IMR-90 (cell line): ENCODE measurements around the gene PLEKHG4. TPM values are rescaled to one million over a fixed set of nuclear protein-coding genes. Genes with fewer than 3 reads are reported as not detected.

Source experiments
- ATAC-seq: fragments of 200-7000 bp; cut with Tn5 transposase; 2 replicates; pipeline ENCODE4 v1.9.1; 2020; ENCODE audit warnings: low read depth, mild to moderate bottlenecking, moderate library complexity
- BruUV-seq: library from RNA; stranded (reverse); fragments of 400-500 nt; replicated peaks from 2 replicates; lab custom pipeline; 2021; lab: Mats Ljungman, UMichigan
- CTCF ChIA-PET: fragments of 300-600 bp; formaldehyde crosslinking; extraction: SDS; loops from one replicate; lab custom pipeline; 2021; ENCODE audit warnings: antibody characterized with exemption; lab: Yijun Ruan, JAX
- POLR2A ChIA-PET: fragments of 300-600 bp; sonication (Branson Sonifier 250); formaldehyde crosslinking; loops from one replicate; lab custom pipeline; 2022; ENCODE audit warnings: antibody characterized with exemption; ENCODE audit not compliant: unreplicated experiment; lab: Charles Lee
- DNase-seq: peaks from one replicate; pipeline ENCODE4 v3.0.0; 2013
- H2AFZ ChIP-seq: replicated peaks from 2 replicates; pipeline ENCODE3; 2013; ENCODE audit warnings: low read length, mild to moderate bottlenecking; ENCODE audit not compliant: poor library complexity
- H2AK5ac ChIP-seq: 2 replicates; pipeline ENCODE4 v1.6.1; 2013; ENCODE audit warnings: low read depth, low read length, inconsistent platforms
- H2AK9ac ChIP-seq: replicated peaks from 2 replicates; pipeline ENCODE3; 2013; ENCODE audit warnings: mild to moderate bottlenecking, low read depth, low read length, moderate library complexity; ENCODE audit not compliant: poor library complexity
- H2BK120ac ChIP-seq: 2 replicates; pipeline ENCODE4 v1.6.1; 2013; ENCODE audit warnings: low read depth, low read length, inconsistent platforms
- H2BK15ac ChIP-seq: 3 replicates; pipeline ENCODE4 v1.6.1; 2013; ENCODE audit warnings: low read depth, low read length, inconsistent platforms
- H2BK20ac ChIP-seq: 2 replicates; pipeline ENCODE4 v1.6.1; 2013; ENCODE audit warnings: low read depth, mild to moderate bottlenecking, inconsistent platforms, low read length, moderate library complexity
- H2BK5ac ChIP-seq: 2 replicates; pipeline ENCODE4 v1.6.1; 2013; ENCODE audit warnings: mild to moderate bottlenecking, low read depth, low read length, inconsistent platforms; ENCODE audit not compliant: poor library complexity, severe bottlenecking
- H3K14ac ChIP-seq: replicated peaks from 2 replicates; pipeline ENCODE4 v1.6.1; 2013; ENCODE audit warnings: low read depth, low read length, inconsistent platforms
- H3K18ac ChIP-seq: 2 replicates; pipeline ENCODE4 v1.6.1; 2013; ENCODE audit warnings: low read depth, low read length, control low read depth
- H3K23ac ChIP-seq: 2 replicates; pipeline ENCODE4 v1.6.1; 2013; ENCODE audit warnings: low read depth, low read length, inconsistent platforms
- H3K27ac ChIP-seq: 2 replicates; pipeline ENCODE4 v1.5.1; 2013; ENCODE audit warnings: mild to moderate bottlenecking, control low read depth, low read length; ENCODE audit not compliant: insufficient read depth
- H3K27me3 ChIP-seq: 2 replicates; pipeline ENCODE4 v1.6.1; 2013; ENCODE audit warnings: low read length; ENCODE audit not compliant: control insufficient read depth, insufficient read depth
- H3K36me3 ChIP-seq: 2 replicates; pipeline ENCODE4 v1.6.1; 2013; ENCODE audit warnings: low read length, mixed read lengths; ENCODE audit not compliant: control insufficient read depth, insufficient read depth
- H3K4ac ChIP-seq: 2 replicates; pipeline ENCODE4 v1.6.1; 2013; ENCODE audit warnings: low read depth, low read length, inconsistent platforms
- H3K4me1 ChIP-seq: 2 replicates; pipeline ENCODE4 v1.6.1; 2013; ENCODE audit warnings: low read length, mixed read lengths; ENCODE audit not compliant: control insufficient read depth, insufficient read depth
- H3K4me2 ChIP-seq: 2 replicates; pipeline ENCODE4 v1.6.1; 2013; ENCODE audit warnings: low read depth, mild to moderate bottlenecking, control low read depth, low read length, moderate library complexity
- H3K4me3 ChIP-seq: 2 replicates; pipeline ENCODE4 v1.5.1; 2013; ENCODE audit warnings: low read depth, mild to moderate bottlenecking, control low read depth, low read length, moderate library complexity; ENCODE audit not compliant: insufficient read depth
- H3K56ac ChIP-seq: 2 replicates; pipeline ENCODE4 v1.6.1; 2013; ENCODE audit warnings: low read length, inconsistent platforms; ENCODE audit not compliant: insufficient read depth; ENCODE audit errors: extremely low read depth
- H3K79me1 ChIP-seq, 2 experiments: 2 replicates each; pipeline ENCODE4 v1.6.1; 2013; ENCODE audit warnings: low read length in 2 of 2, inconsistent platforms in 1 of 2, low read depth in 1 of 2
- H3K9ac ChIP-seq: 2 replicates; pipeline ENCODE4 v1.6.1; 2013; ENCODE audit warnings: low read depth, low read length, control low read depth
- H3K9me1 ChIP-seq: 2 replicates; pipeline ENCODE4 v1.6.1; 2013; ENCODE audit warnings: low read length, inconsistent platforms; ENCODE audit not compliant: insufficient read depth
- H3K9me3 ChIP-seq: 2 replicates; pipeline ENCODE4 v1.6.1; 2013; ENCODE audit warnings: low read length; ENCODE audit not compliant: control insufficient read depth, insufficient read depth
- H4K20me1 ChIP-seq: 2 replicates; pipeline ENCODE4 v1.6.1; 2013; ENCODE audit warnings: low read length, inconsistent platforms; ENCODE audit not compliant: insufficient read depth
- H4K5ac ChIP-seq: 2 replicates; pipeline ENCODE4 v1.6.1; 2013; ENCODE audit warnings: mild to moderate bottlenecking, low read depth, low read length, control low read depth
- H4K8ac ChIP-seq, 2 experiments: 2 replicates each; pipeline ENCODE4 v1.6.1; 2013; ENCODE audit warnings: low read depth in 2 of 2, low read length in 2 of 2, control low read depth in 1 of 2, inconsistent platforms in 1 of 2
- H4K91ac ChIP-seq: 2 replicates; pipeline ENCODE4 v1.6.1; 2013; ENCODE audit warnings: low read depth, low read length, inconsistent platforms; ENCODE audit not compliant: insufficient read depth
- BHLHE40 ChIP-seq: fragments of 150-350 bp; IDR thresholded peaks from 2 replicates; pipeline ENCODE4 v1.6.1; 2016; ENCODE audit warnings: mild to moderate bottlenecking, low read depth, low read length
- CHD1 ChIP-seq: IDR thresholded peaks from 2 replicates; pipeline ENCODE4 v1.6.1; 2012; ENCODE audit warnings: low read depth, low read length, improper control_type of control experiment
- CTCF ChIP-seq: conservative IDR thresholded peaks from 2 replicates; pipeline ENCODE4 v1.5.1; 2012; ENCODE audit warnings: mild to moderate bottlenecking, low read depth, low read length, improper control_type of control experiment
- ELK1 ChIP-seq: fragments of 150-350 bp; IDR thresholded peaks from 2 replicates; pipeline ENCODE4 v1.6.1; 2016; ENCODE audit warnings: low read depth, mild to moderate bottlenecking, low read length, moderate library complexity, borderline replicate concordance
- FOS ChIP-seq: fragments of 150-350 bp; IDR thresholded peaks from 2 replicates; pipeline ENCODE4 v1.6.1; 2016; ENCODE audit warnings: low read depth, low read length
- MXI1 ChIP-seq: IDR thresholded peaks from 2 replicates; pipeline ENCODE4 v1.6.1; 2012; ENCODE audit warnings: low read depth, mild to moderate bottlenecking, low read length, moderate library complexity, borderline replicate concordance
- POLR2A ChIP-seq: IDR thresholded peaks from 2 replicates; pipeline ENCODE4 v1.6.1; 2012; ENCODE audit warnings: mild to moderate bottlenecking, low read depth, low read length
- RCOR1 ChIP-seq: IDR thresholded peaks from 2 replicates; pipeline ENCODE4 v1.6.1; 2012; ENCODE audit warnings: mild to moderate bottlenecking, low read length, improper control_type of control experiment; ENCODE audit not compliant: insufficient replicate concordance
- RFX5 ChIP-seq: IDR thresholded peaks from 2 replicates; pipeline ENCODE4 v1.8.0; 2012; ENCODE audit warnings: low read depth, mild to moderate bottlenecking, low read length, moderate library complexity
- USF2 ChIP-seq: fragments of 150-350 bp; IDR thresholded peaks from 2 replicates; pipeline ENCODE4 v1.6.1; 2017; ENCODE audit warnings: mild to moderate bottlenecking, antibody characterized with exemption, low read length, low read depth
- WGBS, 2 experiments: methylation state at CpG; one replicate each; pipeline versions ENCODE4 v1.1.5 to v1.1.7; 2013; ENCODE audit warnings: missing lambda C conversion rate in 2 of 2; ENCODE audit not compliant: insufficient read length in 1 of 2; ENCODE audit errors: extremely low coverage in 2 of 2; 5-methylcytosine and 5-hydroxymethylcytosine counted together
- dilution Hi-C: fragments of 300-500 bp; cut with HindIII; formaldehyde crosslinking; loops from one replicate; pipeline ENCODE4 v1.14.3; 2018; ENCODE audit warnings: low sequenced_read_pairs; ENCODE audit not compliant: unreplicated experiment
- in situ Hi-C: fragments of 300-500 bp; cut with MboI; formaldehyde crosslinking; loops from 3 replicates; pipeline ENCODE4 v1.14.3; 2019; ENCODE audit warnings: low sequenced_read_pairs, inconsistent platforms, mixed read lengths
- intact Hi-C: fragments of 100-400 bp; cut with micrococcal nuclease; formaldehyde crosslinking; loops from 2 replicates; pipeline ENCODE4 v1.10.0; 2022
- polyA plus RNA-seq, 3 experiments: library from polyadenylated mRNA; depleted of rRNA; stranded (reverse); fragments of >200 nt; gene quantifications; 2 replicates each; pipeline ENCODE4 v1.2.3, GENCODE V29; 2012; ENCODE audit warnings: low replicate concordance in 1 of 3
- total RNA-seq: library from RNA; depleted of rRNA; stranded (reverse); fragments of >200 nt; gene quantifications from 2 replicates; pipeline ENCODE4 v1.2.3, GENCODE V29; 2012

The PLEKHG4 gene
- total and polyA plus RNA-seq, 2 of the 4 experiments (the other 2 are of a cell fraction) = 14.0 to 50.7 TPM

GRCh38 chr16:67248401-67249177 lies 30.7 kb upstream of the PLEKHG4 start, which contains the start of gene SLC9A5:
SLC9A5 (plus strand) TSS chr16:67248979; CDS start chr16:67249015, 36 bp downstream.
- CTCF ChIA-PET = interaction anchor here (1.5 kb wide), 1 partner anchor 12 kb away, joined by 4 read pairs; no protein-coding TSS in a partner anchor
- Histone ChIP-seq H4K8ac (peak within 1 kb of the TSS; percentile 35 to 83), H3K4me3 (peak within 1 kb of the TSS; percentile 59), H3K27ac (peak within 1 kb of the TSS; percentile 57), H2AFZ (peak within 1 kb of the TSS; percentile 90), H4K91ac (peak within 1 kb of the TSS; percentile 73), H3K9ac (peak within 1 kb of the TSS; percentile 81), H2BK20ac (peak within 1 kb of the TSS; percentile 24; the same call in 1 of the 2 replicates), H3K56ac (peak within 1 kb of the TSS; percentile 49), H2BK5ac (peak within 1 kb of the TSS; percentile 41), H3K4ac (peak within 1 kb of the TSS; percentile 79), H2AK9ac (peak within 1 kb of the TSS; percentile 87), H3K9me3 (no peaks in the 10 kb centered on the region), H2BK120ac (peak within 1 kb of the TSS; percentile 24), H4K5ac (peak within 1 kb of the TSS; percentile 66), H3K36me3 (no peaks in the 10 kb centered on the region), H3K4me2 (peak within 1 kb of the TSS; percentile 88), H3K14ac (peak within 1 kb of the TSS; percentile 67), H3K23ac (peak within 1 kb of the TSS; percentile 88), H3K79me1 (peaks cover 10 to 51% of the 10 kb centered on the region in 2 experiments; a peak in 3 of 4 replicates), H2AK5ac (peak within 1 kb of the TSS; percentile 93), H2BK15ac (peak within 1 kb of the TSS; percentile 34; the same call in 1 of the 3 replicates), H3K27me3 (no peaks in the 10 kb centered on the region), H4K20me1 (no peaks in the 10 kb centered on the region; the same call in 1 of the 2 replicates), H3K4me1 (peaks cover 36% of the 10 kb centered on the region), H3K18ac (no peak within 1 kb of the TSS; the same call in 1 of the 2 replicates), H3K9me1 (peaks cover 22% of the 10 kb centered on the region)
- TF ChIP-seq CTCF (peak; percentile 20; the same call in 1 of the 2 replicates), ELK1 (no peak), POLR2A (no peak), MXI1 (no peak), USF2 (peak; percentile 89), BHLHE40 (peak; percentile 72; the same call in 1 of the 2 replicates), FOS (no peak), RFX5 (no peak), RCOR1 (no peak), CHD1 (no peak)
- dilution Hi-C loops = no loop called here
- 1% methylated on average over 33 of the region's 75 CpGs; no CpG with 5 or more reads in 1 of the 2 experiments for WGBS, 2 experiments
- no peak for DNase-seq
- intact Hi-C loops = loop anchor here (5.0 kb wide), 1 partner anchor 144 kb away; the partner anchor contains the start of gene TPPP3
- in situ Hi-C loops = no loop called here
- BruUV-seq = no TSS peak
- POLR2A ChIA-PET = interaction anchor here (0.6 kb wide), 1 partner anchor 205 kb away, joined by 3 read pairs; no protein-coding TSS in a partner anchor
- peak; percentile 7; the same call in 1 of the 2 replicates for ATAC-seq
